Activated T-cell treated with anti-CD3 and anti-CD28 coated beads, Interleukin-2, amount 50 U/mL, for 4 hours (primary cell): ENCODE measurements around the gene COL23A1. TPM values are rescaled to one million over a fixed set of nuclear protein-coding genes. Genes with fewer than 3 reads are reported as not detected.

Experiments used
- ATAC-seq, 2 donors: fragments of 200-7000 bp; cut with Tn5 transposase; one replicate each; pipeline ENCODE4 v1.10.0; 2021
- DNase-seq: peaks from one replicate; pipeline ENCODE4 v3.0.0-alpha.2; 2020
- H3K27me3 Mint-ChIP-seq: one replicate; pipeline ENCODE4 v1.8.0; 2021; ENCODE audit warnings: low read depth, mixed read lengths
- H3K36me3 Mint-ChIP-seq: one replicate; pipeline ENCODE4 v1.8.0; 2022; ENCODE audit warnings: mixed read lengths; ENCODE audit not compliant: insufficient read depth
- H3K4me1 Mint-ChIP-seq: one replicate; pipeline ENCODE4 v1.8.0; 2021; ENCODE audit warnings: low read depth, mixed read lengths
- H3K4me3 Mint-ChIP-seq: one replicate; pipeline ENCODE4 v1.8.0; 2021; ENCODE audit warnings: mild to moderate bottlenecking, moderate library complexity, mixed read lengths
- H3K9me3 Mint-ChIP-seq: one replicate; pipeline ENCODE4 v1.8.0; 2021; ENCODE audit warnings: mixed read lengths
- total RNA-seq, 3 donors: library from RNA; stranded (reverse); gene quantifications; one replicate each; pipeline ENCODE4 v1.2.1, GENCODE V29; 2021

Gene COL23A1
- total RNA-seq, 3 donors from 2014 or later, result not detected

GRCh38 chr5:178553517-178553916 is 36.7 kb downstream of the COL23A1 start:
- H3K36me3 Mint-ChIP-seq, result no peaks in the 10 kb centered on the region
- no peak for DNase-seq
- no peak overlapping the region for H3K4me3 Mint-ChIP-seq
- peaks cover 21% of the 10 kb centered on the region for H3K27me3 Mint-ChIP-seq
- ATAC-seq, result no peak
- no peaks in the 10 kb centered on the region for H3K4me1 Mint-ChIP-seq
- no peaks in the 10 kb centered on the region for H3K9me3 Mint-ChIP-seq

GRCh38 chr5:178551468-178551867 is 38.7 kb downstream of the COL23A1 start:
- Mint-ChIP-seq H3K27me3 (peaks cover 12% of the 10 kb centered on the region), H3K4me3 (no peak overlapping the region), H3K4me1 (no peaks in the 10 kb centered on the region), H3K36me3 (no peaks in the 10 kb centered on the region), H3K9me3 (no peaks in the 10 kb centered on the region)
- ATAC-seq (no peak), DNase-seq (no peak)

DNA sequence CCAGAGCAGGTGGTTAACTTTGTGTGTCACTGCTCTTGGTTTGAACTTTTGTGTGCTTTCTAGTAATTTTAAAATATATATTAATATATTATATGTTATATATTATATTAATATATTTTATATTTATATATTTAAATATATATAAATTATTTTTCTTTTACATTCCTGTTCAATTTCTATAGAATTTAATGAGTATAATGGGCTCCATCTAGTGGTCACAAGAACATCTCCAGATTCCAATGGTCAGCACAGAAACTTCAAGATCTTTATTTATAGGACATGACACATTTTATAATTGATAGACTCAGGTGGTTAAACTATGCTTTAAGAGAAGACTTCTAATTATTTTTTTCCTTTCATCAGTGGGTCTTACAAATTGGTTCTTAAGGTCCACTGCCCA is 39.1 kb downstream of the COL23A1 start:
- H3K4me3 Mint-ChIP-seq, result no peak overlapping the region
- ATAC-seq (no peak), DNase-seq (no peak)
- no peaks in the 10 kb centered on the region for H3K9me3 Mint-ChIP-seq
- H3K27me3 Mint-ChIP-seq, result peaks cover 12% of the 10 kb centered on the region
- no peaks in the 10 kb centered on the region for H3K4me1 Mint-ChIP-seq
- H3K36me3 Mint-ChIP-seq, result no peaks in the 10 kb centered on the region

GRCh38 chr5:178548746-178549145 is 41.4 kb downstream of the COL23A1 start:
- Mint-ChIP-seq H3K4me1 (no peaks in the 10 kb centered on the region), H3K4me3 (no peak overlapping the region), H3K27me3 (peaks cover 8% of the 10 kb centered on the region), H3K36me3 (no peaks in the 10 kb centered on the region), H3K9me3 (no peaks in the 10 kb centered on the region)
- ATAC-seq (no peak), DNase-seq (no peak)

- Mint-ChIP-seq H3K4me3 (no peak overlapping the region), H3K9me3 (no peaks in the 10 kb centered on the region), H3K4me1 (no peaks in the 10 kb centered on the region), H3K27me3 (peaks cover 2% of the 10 kb centered on the region), H3K36me3 (no peaks in the 10 kb centered on the region)
- ATAC-seq (no peak), DNase-seq (no peak)
Measured at GRCh38 chr5:178547753-178548415, 42.3 kb downstream of the COL23A1 start.

- Mint-ChIP-seq H3K4me3 (no peak overlapping the region), H3K4me1 (no peaks in the 10 kb centered on the region), H3K27me3 (peaks cover 2% of the 10 kb centered on the region), H3K9me3 (no peaks in the 10 kb centered on the region), H3K36me3 (no peaks in the 10 kb centered on the region)
- ATAC-seq (no peak), DNase-seq (no peak)
Measured at GRCh38 chr5:178547052-178547666, 43.0 kb downstream of the COL23A1 start.

GRCh38 chr5:178546675-178547033 is 43.5 kb downstream of the COL23A1 start:
- Mint-ChIP-seq H3K4me3 (no peak overlapping the region), H3K36me3 (no peaks in the 10 kb centered on the region), H3K4me1 (no peaks in the 10 kb centered on the region), H3K9me3 (no peaks in the 10 kb centered on the region), H3K27me3 (peaks cover 2% of the 10 kb centered on the region)
- DNase-seq (no peak), ATAC-seq (no peak)

GRCh38 chr5:178545941-178546674 is 44.1 kb downstream of the COL23A1 start:
- DNase-seq (no peak), ATAC-seq (no peak)
- H3K27me3 Mint-ChIP-seq, result peaks cover 2% of the 10 kb centered on the region
- no peaks in the 10 kb centered on the region for H3K4me1 Mint-ChIP-seq
- H3K36me3 Mint-ChIP-seq, result no peaks in the 10 kb centered on the region
- H3K9me3 Mint-ChIP-seq, result no peaks in the 10 kb centered on the region
- H3K4me3 Mint-ChIP-seq, result no peak overlapping the region

DNA sequence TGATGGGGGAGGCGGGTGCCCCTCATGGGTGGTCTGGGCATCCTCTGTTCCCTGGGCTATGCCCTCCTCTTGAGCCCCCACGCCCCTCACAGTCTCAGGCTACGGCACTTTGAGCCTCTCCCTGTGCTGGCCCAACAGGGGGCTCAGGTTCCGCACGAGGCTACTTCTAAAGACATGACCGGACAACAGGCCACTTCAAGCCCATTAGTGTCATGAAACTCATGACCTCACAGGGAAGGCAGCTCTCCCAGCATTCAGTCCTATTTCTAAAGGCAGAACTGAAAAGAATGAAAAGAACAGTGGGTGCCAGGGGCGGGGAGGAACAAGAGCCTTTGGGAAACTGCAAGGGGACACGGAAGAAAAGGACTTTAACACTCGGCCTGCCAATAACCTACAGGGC is 45.0 kb downstream of the COL23A1 start:
- DNase-seq (no peak), ATAC-seq (no peak)
- H3K4me3 Mint-ChIP-seq, result no peak overlapping the region
- H3K27me3 Mint-ChIP-seq, result peaks cover 2% of the 10 kb centered on the region
- no peaks in the 10 kb centered on the region for H3K36me3 Mint-ChIP-seq
- no peaks in the 10 kb centered on the region for H3K4me1 Mint-ChIP-seq
- no peaks in the 10 kb centered on the region for H3K9me3 Mint-ChIP-seq

DNA sequence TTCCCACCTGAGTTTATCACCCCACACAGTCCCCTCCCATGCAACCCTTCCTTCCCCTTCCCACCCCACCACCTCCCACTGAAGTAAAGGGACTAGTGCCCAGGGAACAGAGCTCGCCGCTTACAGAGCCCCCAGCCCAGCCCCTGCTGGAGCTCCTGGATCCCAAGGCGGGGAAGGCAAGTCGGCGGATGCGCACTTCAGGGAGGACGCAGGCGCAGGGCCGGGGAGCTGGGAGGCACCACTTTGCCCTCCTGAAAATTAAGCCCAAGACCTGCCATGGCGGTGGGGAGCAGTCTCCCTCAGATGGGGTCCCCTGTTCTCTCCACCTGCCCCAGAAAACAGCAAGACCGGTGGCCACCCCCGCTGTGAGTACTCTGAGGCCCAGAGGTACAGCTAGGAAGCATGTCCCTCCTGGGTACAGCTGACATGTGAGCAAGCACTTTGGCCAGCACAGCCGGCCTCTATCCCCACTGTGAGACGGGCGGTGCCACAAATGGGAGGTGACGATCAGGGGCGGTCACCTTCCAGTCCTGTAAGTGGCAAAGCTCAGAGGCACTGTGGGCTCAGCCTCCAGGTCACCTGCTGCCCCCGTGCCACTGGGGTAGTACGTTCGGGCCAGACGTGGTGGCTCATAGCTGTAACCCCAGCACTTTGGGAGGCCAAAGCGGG is 45.9 kb downstream of the COL23A1 start:
- Mint-ChIP-seq H3K27me3 (peaks cover 2% of the 10 kb centered on the region), H3K36me3 (no peaks in the 10 kb centered on the region), H3K4me1 (no peaks in the 10 kb centered on the region), H3K9me3 (no peaks in the 10 kb centered on the region), H3K4me3 (no peak overlapping the region)
- no peak for ATAC-seq
- DNase-seq, result no peak

DNA sequence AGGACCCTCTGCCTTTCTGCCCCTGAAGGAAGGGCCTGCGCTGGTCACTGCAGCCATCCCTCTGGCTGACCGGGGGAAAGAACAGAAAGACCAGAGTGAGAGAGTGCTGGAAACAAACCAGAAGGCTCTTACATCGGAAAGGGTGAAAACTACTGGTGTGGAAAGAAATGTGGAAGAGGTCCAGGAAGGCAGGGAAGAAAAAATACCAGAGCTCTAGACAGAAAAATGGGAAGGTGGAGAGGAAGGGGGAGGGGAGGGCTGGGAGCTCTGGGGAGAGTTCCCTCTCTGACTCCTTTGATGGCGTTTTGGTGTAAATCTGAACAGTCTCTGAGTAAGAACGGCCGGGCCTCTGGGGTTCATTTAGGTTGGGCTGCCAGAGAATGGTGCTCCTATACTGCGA is 47.7 kb downstream of the COL23A1 start:
- no peaks in the 10 kb centered on the region for H3K36me3 Mint-ChIP-seq
- no peaks in the 10 kb centered on the region for H3K4me1 Mint-ChIP-seq
- DNase-seq (no peak), ATAC-seq (no peak)
- peaks cover 2% of the 10 kb centered on the region for H3K27me3 Mint-ChIP-seq
- no peak overlapping the region for H3K4me3 Mint-ChIP-seq
- no peaks in the 10 kb centered on the region for H3K9me3 Mint-ChIP-seq

DNA sequence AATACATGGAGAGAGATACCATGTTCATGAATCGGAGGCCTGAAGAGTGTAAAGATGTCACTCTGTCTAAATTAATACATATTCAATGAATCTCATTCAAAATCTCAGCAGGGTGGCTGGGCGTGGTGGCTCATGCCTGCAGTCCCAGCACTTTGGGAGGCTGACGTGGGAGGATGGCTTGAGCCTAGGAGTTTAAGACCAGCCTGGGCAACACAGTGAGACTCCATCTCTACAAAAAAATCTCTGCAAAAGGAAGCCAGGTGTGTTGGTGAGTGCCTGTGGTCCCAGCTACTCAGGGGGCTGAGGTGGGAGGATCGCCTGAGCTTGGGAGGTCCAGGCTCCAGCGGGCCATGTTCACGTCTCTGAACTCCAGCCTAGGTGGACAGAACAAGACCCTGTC is 49.7 kb downstream of the COL23A1 start:
- Mint-ChIP-seq H3K36me3 (no peaks in the 10 kb centered on the region), H3K4me3 (no peak overlapping the region), H3K9me3 (no peaks in the 10 kb centered on the region), H3K27me3 (peaks cover 2% of the 10 kb centered on the region), H3K4me1 (no peaks in the 10 kb centered on the region)
- ATAC-seq, result no peak
- no peak for DNase-seq

DNA sequence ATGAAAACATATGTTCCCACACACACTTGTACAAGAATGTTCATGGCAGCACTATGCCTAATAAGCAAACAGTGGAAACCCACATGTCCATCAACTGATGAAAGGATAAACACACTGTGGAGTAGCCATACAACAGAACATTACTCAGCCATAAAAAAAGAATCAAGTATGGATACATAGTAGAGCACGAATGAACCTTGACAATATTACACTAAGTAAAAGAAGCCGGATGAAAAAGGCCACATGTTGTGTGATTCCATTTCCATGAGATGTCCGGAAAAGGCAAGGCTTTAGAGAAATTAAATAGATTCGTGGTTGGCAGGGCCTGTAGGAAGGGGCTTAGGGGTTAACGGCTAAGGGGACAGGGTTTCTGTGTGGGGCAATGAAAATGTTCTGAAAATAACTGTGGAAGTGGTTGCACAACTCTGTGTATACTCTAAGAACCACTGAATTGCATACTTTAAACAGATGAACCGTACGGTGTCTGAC is 51.4 kb downstream of the COL23A1 start:
- no peaks in the 10 kb centered on the region for H3K9me3 Mint-ChIP-seq
- H3K36me3 Mint-ChIP-seq, result no peaks in the 10 kb centered on the region
- no peak for ATAC-seq
- no peak overlapping the region for H3K4me3 Mint-ChIP-seq
- no peaks in the 10 kb centered on the region for H3K4me1 Mint-ChIP-seq
- no peak for DNase-seq
- peaks cover 2% of the 10 kb centered on the region for H3K27me3 Mint-ChIP-seq

GRCh38 chr5:178537467-178538371 is 52.5 kb downstream of the COL23A1 start:
- no peak for DNase-seq
- no peaks in the 10 kb centered on the region for H3K36me3 Mint-ChIP-seq
- H3K4me1 Mint-ChIP-seq, result no peaks in the 10 kb centered on the region
- H3K9me3 Mint-ChIP-seq, result no peaks in the 10 kb centered on the region
- ATAC-seq, result no peak
- H3K4me3 Mint-ChIP-seq, result no peak overlapping the region
- H3K27me3 Mint-ChIP-seq, result peaks cover 2% of the 10 kb centered on the region
